Measurements from ENCODE around the gene BLACAT1. TPM values are rescaled to one million over a fixed set of nuclear protein-coding genes. Genes with fewer than 3 reads are reported as not detected.
"Not testable (repeated sequence)": the region's sequence is repeated elsewhere in the genome, so short reads cannot be mapped to it uniquely, and the experiment has no call there.

The BLACAT1 gene
- polyA plus RNA-seq, 1 donor: 3.6 TPM

- no peak for DNase-seq
Observed at GRCh38 chr1:205417870-205418635, 37.8 kb downstream of the BLACAT1 start.

GRCh38 chr1:205416322-205416721 lies 39.5 kb downstream of the BLACAT1 start:
- no peak for DNase-seq

GRCh38 chr1:205410581-205411298 lies 45.1 kb downstream of the BLACAT1 start:
- DNase-seq: no peak

- no peak for DNase-seq
Observed at GRCh38 chr1:205407970-205408369, 47.9 kb downstream of the BLACAT1 start.

DNA sequence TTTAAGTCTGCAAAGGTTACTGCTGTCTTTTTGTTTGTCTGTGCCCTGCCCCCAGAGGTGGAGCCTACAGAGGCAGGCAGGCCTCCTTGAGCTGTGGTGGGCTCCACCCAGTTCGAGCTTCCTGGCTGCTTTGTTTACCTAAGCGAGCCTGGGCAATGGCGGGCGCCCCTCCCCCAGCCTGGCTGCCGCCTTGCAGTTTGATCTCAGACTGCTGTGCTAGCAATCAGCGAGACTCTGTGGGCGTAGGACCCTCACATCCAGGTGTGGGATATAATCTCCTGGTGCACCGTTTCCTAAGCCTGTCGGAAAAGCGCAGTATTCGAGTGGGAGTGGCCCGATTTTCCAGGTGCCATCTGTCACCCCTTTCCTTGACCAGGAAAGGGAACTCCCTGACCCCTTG lies 49.6 kb downstream of the BLACAT1 start:
- DNase-seq: not testable (repeated sequence)

Other genes starting within 250 kb of the BLACAT1 start
- 21.0 TPM for gene DSTYK, start 244.3 kb downstream of the BLACAT1 start, polyA plus RNA-seq (ENCODE audit: insufficient read length)
- gene TMCC2, start 228.1 kb downstream of the BLACAT1 start, polyA plus RNA-seq (ENCODE audit: insufficient read length): 6.3 TPM
- 9.3 TPM for gene NUAK2, start 134.3 kb downstream of the BLACAT1 start, polyA plus RNA-seq (ENCODE audit: insufficient read length)
- gene KLHDC8A, start 99.1 kb downstream of the BLACAT1 start, polyA plus RNA-seq (ENCODE audit: insufficient read length): 2.5 TPM
- gene LEMD1, start 34.0 kb downstream of the BLACAT1 start, polyA plus RNA-seq (ENCODE audit: insufficient read length): 3.9 TPM
- gene CDK18, start 48.6 kb upstream of the BLACAT1 start, polyA plus RNA-seq (ENCODE audit: insufficient read length): 27.1 TPM
- 26.8 TPM for gene ELK4, start 176.0 kb upstream of the BLACAT1 start, polyA plus RNA-seq (ENCODE audit: insufficient read length)
- gene SLC45A3, start 224.5 kb upstream of the BLACAT1 start, polyA plus RNA-seq (ENCODE audit: insufficient read length): 8.8 TPM

All from left kidney (tissue), 2 donors.